ENCODE measurements around the gene RFX7.
"Not testable (repeated sequence)": the region's sequence is repeated elsewhere in the genome, so short reads cannot be mapped to it uniquely, and the experiment has no call there.

RFX7 gene

GRCh38 chr15:56205061-56205876, 38.4 kb downstream of the RFX7 start:
- no peak for DNase-seq (ENCODE audit: low spot score)

DNA sequence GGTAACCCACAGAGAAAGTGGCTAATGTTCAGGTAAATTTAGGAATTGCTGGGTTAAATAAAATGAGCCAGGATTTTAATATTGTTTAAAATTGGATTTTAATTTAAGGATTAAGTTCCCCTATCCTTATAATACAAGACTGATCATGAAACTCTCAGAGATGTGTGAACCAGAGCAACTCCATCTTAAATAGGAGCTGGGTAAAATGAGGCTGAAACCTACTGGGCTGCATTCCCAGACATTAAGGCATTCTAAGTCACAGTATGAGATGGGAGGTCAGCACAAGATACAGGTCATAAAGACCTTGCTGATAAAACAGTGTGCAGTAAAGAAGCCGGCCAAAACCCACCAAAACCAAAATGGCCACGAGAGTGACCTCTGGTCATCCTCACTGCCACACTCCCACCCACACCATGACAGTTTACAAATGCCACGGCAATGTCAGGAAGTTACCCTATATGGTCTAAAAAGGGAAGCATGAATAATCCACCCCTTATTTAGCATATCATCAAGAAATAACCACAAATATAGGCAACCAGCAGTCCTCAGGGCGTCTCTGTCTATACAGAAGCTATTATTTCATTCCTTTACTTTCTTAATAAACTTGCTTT, 40.3 kb downstream of the RFX7 start:
- DNase-seq (ENCODE audit: low spot score): not testable (repeated sequence)

- no peak for DNase-seq (ENCODE audit: low spot score)
Measured at GRCh38 chr15:56202701-56203100, 41.0 kb downstream of the RFX7 start.

DNA sequence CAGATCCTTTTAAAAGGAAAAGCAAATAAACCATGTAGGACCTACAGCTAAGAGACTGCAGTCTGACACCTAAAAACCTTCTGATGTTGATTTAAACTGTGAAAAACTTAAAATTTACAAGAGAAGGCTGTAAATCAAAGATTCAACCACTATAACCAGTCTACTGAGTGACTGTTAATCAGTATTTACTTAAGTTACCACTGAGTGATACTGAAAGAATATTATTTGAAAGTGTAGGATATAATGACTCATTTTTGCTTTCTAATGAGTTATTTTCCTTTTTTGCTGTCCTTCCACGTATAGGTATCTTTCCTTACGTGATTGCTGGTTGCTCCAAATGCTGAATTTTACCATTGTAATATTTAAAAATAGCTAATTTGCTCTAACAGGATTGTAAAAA, 44.6 kb downstream of the RFX7 start:
- DNase-seq (ENCODE audit: low spot score): no peak

DNA sequence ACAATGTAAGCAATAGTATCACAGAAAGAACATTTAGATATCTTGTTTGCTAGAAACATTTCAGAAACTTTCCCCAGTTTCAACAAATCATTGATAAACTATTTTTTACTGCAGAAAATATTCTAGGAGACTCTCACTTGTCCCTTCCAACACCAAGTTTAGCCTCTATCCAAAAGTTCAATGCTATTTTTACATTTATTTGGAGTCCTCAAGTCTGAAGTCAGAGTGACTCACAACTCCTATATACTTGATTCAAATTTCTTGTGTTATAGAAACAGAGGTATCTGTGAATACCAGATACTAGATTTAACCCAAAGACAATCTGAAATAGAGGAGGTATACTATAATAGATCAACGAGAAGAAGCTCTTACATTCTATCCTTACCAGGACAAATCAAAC, 49.6 kb downstream of the RFX7 start:
- DNase-seq (ENCODE audit: low spot score): no peak

- no peak for DNase-seq (ENCODE audit: low spot score)
Measured at GRCh38 chr15:56192659-56193442, 50.8 kb downstream of the RFX7 start.

- DNase-seq (ENCODE audit: low spot score): no peak
Measured at GRCh38 chr15:56187665-56188064, 56.0 kb downstream of the RFX7 start.

DNA sequence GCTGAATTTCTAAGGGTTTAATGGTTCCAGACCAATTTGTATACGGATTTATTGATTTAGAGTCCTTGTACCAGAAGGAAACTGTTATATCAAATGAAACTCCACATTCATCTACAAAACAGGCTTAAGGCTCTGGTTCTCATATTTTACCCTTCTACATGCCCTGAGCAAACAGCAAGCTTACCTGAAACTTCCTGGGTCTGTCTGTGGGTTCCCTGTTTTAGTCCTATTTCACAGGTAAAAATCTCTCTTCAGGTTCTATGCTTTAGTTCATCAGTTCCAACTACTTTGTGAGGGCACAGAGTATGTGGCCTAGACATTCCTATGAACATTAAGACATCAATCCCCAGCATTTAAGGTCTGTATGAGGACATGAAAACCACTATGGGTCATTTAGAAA, 57.7 kb downstream of the RFX7 start:
- DNase-seq (ENCODE audit: low spot score): no peak

GRCh38 chr15:56184516-56184915, 59.2 kb downstream of the RFX7 start:
- no peak for DNase-seq (ENCODE audit: low spot score)

DNA sequence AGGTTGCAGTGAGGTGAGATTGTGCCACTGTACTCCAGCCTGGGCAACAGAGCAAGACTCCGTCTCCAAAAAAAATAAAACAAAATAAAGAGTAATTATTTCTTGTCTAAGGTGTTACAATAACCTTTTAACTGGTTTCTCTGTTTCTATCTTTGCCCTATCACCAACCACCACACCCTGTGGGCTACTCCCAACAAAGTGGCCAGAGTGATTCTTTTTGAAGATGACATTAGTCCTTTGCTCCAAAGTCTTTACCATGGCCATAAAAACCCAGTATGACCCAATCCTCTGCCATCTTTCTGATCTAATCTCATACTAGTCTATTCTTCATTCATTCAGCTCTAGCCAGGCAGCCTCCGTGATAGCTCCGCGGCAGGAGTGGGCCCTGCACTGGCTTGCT, 62.8 kb downstream of the RFX7 start:
- DNase-seq (ENCODE audit: low spot score): no peak

DNA sequence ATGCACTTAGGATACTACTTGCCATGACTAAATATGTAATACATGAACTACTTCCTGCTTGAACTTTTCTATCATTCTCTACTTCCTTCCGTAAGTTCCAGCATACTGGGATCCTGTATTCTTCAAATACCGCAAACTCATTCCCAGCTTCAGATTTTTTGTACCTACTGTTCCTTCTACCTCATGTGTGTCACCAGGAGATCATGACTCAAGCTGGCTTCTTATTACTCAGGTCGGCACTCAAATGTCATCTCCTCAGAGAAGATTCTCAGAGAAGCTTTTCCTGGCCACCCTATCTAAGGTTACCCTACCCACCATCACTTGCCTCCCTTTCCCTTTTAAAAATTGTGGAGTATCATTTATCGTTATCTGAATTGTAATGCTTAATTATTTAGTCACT, 66.7 kb downstream of the RFX7 start:
- no peak for DNase-seq (ENCODE audit: low spot score)

DNA sequence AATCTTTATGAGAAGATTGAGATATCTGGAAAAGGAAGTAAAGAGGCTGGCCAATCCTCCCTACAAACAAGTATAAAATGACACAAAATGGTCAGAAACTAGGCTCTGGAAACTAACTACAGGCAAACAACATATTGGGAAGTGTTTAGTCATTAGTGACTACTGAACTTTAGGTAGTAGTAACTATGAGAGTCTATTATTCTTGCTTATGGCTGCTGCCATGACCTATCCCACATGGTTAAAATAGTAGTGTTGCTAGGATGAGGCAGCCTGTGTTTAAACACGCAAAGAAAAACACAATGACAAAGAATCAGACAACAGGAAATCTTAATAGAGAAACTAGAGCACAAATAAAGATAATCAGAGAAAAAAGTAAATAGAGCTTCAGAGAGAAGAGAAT, 67.9 kb downstream of the RFX7 start:
- no peak for DNase-seq (ENCODE audit: low spot score)

GRCh38 chr15:56174649-56175048, 69.0 kb downstream of the RFX7 start:
- DNase-seq (ENCODE audit: low spot score): no peak

DNA sequence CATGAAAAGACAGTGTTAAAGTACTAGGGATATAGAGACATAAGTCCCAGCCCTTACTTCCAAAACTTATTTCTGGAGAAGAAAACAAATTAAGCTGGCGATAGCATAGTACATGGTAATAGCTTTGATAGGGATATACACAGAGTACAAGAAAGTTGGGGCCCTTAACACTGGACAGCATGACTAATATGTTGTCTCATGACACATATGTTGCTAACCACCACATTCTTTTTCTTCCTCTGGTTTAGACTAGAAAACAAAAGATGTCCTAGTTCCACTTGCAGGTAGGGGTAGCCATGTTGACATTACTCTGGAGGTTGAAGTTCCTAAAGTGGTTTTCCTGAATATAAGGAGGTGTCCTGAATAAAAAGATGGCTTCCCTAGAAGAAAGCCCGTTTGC, 75.3 kb downstream of the RFX7 start:
- no peak for DNase-seq (ENCODE audit: low spot score)

DNA sequence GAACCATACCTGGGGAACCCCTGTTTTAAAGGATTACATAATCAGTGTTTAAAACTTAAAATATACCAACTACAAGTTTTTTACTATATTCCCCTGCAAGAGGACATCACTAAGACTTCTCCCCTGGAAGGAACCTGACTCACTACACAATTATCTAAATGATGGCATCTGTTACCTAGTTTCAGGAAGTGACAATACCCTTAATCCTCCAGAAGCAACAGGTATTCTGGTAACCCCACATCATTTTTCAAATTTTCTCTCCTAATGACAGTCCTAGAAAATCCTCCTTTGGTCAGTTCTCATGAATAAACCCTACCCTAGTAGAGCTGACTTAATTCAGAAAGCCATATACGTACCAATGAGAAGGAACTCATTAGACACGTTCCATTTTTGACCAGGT, 78.4 kb downstream of the RFX7 start:
- no peak for DNase-seq (ENCODE audit: low spot score)

DNA sequence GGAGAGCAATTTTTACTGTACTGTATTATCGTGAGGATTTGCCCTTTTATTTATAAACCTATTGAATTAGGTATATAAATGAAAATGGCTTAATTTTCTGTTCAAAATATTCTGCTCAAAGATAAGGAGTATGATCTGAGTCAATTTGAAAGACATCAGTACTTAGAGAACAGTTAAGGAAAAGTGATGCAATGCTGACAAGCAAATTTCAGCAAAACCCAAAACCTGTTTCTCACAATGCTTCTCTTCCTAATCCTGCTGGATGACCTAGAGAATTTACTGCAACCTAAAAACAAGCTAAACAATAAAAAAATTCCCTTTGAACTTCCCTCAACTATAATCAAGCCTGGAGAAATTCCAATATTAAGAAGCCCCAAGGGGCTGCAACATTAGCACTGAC, 82.7 kb downstream of the RFX7 start:
- DNase-seq (ENCODE audit: low spot score): no peak

- no peak for DNase-seq (ENCODE audit: low spot score)
Measured at GRCh38 chr15:56156877-56157276, 86.8 kb downstream of the RFX7 start.

DNA sequence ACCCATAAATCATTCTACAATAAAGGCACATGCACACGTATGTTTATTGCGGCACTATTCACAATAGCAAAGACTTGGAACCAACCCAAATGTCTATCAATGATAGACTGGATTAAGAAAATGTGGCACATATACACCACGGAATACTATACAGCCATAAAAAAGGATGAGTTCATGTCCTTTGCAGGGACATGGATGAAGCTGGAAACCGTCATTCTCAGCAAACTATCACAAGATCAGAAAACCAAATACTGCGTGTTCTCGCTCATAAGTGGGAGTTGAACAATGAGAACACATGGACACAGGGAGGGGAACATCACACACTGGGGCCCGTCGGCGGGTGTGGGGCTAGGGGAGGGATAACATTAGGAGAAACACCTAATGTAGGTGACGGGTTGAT, 88.4 kb downstream of the RFX7 start:
- DNase-seq (ENCODE audit: low spot score): not testable (repeated sequence)

GRCh38 chr15:56154768-56155167, 88.9 kb downstream of the RFX7 start:
- not testable (repeated sequence) for DNase-seq (ENCODE audit: low spot score)

DNA sequence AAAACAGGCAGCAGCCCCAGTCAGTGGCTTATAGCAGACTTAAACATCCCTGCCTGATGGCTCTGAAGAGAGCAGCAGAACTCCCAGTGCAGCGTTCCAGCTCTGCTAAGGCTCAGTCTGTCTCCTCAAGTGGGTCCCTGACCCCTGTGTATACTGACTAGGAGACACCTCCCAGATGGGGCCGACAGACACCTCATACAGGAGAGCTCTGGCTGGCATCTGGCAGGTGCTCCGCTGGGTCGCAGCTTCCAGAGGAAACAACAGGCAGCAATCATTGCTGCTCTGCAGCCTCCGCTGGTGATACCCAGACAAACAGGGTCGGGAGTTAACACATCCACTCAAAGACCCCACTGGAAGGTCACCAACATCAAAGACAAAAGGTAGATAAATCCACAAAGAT, 93.5 kb downstream of the RFX7 start:
- no peak for DNase-seq (ENCODE audit: low spot score)

DNA sequence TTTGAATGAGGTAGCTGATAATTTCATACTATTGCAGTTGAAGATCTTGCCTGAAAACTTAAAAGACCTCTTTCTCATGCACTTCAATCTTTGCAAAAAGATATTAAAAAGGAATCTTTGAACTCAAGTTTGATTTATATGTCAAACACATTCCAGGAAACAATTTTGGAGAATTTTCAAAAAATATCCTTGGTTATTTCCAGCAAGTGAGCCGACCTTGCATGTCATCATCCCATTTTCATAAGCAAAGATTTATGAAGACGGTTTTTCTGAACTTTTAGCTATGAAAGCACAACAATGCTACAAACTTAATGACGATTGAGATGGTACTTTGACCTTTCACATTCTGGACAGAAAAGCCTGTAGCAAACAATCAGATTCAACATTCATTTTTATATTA, 95.6 kb downstream of the RFX7 start:
- no peak for DNase-seq (ENCODE audit: low spot score)

DNA sequence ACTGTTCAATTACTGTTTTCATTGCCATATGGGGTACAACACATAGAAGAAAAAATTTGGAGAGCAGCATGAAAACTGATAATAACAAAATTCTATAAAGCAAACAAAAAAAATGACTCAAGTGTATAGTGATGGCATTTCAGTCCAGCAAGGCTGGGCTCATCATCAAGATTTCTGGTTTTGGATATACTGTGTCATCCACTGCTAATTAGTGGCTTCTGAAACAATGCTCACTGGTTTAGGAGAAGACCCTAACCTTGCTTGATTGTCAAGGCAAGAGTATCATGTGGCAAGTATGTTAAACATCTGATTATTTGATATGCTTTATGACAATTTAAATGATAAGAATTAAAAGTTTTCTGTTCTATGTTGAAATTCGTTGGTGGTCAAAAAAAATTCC, 96.9 kb downstream of the RFX7 start:
- DNase-seq (ENCODE audit: low spot score): no peak

GRCh38 chr15:56128081-56128480, 115.6 kb downstream of the RFX7 start:
- no peak for DNase-seq (ENCODE audit: low spot score)

Measured in CD4-positive, alpha-beta T cell treated with Interleukin-2 at 100 ng/mL for 4 hours (primary cell).